ENCODE results near the gene SRRT.
"Not testable (repeated sequence)": the region's sequence is repeated elsewhere in the genome, so short reads cannot be mapped to it uniquely, and the experiment has no call there.

Gene SRRT

GRCh38 chr7:100894860-100895700, 20.2 kb downstream of the SRRT start:
- no peak for DNase-seq (ENCODE audit: low read depth in 2 of 2)

GRCh38 chr7:100895701-100895955, 20.7 kb downstream of the SRRT start, which contains the start of gene ACHE:
ACHE (minus strand) TSS chr7:100895888; CDS start chr7:100894232, 1,656 bp downstream.
- DNase-seq (ENCODE audit: low read depth in 2 of 2) = no peak

DNA sequence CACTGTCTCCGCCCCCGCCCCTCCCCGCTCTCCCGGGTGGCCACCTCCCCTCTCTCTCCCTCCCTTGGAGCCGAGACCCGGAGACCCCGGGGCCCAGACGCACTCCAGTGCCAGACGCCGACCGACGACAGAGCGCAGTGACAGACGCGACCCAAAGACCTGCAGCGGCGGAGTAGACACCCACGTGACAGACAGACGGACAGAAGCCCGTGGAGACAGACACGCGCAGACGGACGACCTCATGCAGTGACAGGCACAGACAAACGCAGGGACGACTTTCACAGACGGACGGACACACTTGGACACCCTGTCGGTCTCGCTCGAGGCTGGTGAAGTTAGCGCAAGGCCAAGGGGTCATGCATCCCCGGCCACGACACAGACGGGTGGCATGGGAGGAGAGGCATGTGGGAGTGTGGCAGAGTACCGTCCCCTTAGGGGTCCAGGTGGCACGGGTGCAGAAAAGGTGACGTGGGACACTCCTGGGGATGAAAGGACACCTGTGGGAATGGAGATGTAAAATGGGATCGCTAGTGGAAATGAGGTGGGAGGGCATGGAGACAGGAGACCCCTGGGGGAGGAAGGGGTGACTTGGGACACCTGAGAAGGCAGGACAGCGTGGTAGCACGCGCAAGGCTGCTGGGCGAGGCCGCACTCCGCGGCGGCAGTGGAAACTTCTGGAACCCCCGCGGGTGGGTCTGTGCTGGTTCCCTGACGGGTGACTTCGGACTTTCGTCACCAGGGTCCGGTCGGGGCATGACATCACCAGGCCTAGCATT, 21.2 kb downstream of the SRRT start:
- DNase-seq (ENCODE audit: low read depth in 2 of 2) = no peak

DNA sequence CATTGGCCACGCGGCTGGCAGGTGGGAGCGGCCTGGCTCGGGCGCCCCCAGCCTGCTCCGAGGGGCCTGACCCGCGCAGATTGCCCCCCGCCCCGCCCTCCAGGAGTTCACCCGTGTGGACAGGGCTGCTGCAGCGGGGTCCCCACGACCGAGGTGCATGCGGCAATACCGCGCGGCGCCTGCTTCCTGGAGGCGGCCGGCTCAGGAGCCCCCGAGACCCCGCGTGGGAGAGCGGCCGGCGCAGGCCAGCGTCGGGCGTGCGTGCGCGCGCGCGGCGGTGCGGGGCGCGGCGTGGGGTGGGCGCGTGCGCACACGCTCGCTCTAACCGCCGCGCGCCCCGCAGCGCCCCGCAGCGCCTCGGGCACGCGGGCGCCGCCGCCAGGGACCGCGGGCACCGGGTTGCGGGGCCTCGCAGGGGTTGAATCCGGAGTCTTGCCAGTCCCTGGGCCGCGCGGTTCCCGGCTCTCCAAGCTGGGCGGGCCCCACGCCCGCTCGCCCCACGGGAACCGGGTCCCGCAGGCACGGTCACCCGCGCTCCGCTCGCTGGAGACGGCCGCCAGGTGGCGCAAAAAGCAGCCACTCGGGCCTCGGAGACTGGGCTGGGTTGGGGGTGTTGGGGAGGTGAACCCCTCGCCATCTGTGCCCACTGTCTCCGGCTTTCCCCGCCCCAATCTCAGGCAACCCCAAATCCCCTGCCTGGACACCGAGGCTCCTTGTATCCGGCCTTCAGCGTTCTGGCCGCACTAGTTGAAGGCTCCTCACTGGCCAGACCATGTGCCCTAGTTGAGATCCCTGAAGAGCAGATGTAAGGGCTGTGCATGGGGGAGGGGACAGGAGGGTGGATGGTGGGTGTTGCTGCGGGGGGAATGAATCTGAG, 22.1 kb downstream of the SRRT start:
- DNase-seq (ENCODE audit: low read depth in 2 of 2) = no peak

DNA sequence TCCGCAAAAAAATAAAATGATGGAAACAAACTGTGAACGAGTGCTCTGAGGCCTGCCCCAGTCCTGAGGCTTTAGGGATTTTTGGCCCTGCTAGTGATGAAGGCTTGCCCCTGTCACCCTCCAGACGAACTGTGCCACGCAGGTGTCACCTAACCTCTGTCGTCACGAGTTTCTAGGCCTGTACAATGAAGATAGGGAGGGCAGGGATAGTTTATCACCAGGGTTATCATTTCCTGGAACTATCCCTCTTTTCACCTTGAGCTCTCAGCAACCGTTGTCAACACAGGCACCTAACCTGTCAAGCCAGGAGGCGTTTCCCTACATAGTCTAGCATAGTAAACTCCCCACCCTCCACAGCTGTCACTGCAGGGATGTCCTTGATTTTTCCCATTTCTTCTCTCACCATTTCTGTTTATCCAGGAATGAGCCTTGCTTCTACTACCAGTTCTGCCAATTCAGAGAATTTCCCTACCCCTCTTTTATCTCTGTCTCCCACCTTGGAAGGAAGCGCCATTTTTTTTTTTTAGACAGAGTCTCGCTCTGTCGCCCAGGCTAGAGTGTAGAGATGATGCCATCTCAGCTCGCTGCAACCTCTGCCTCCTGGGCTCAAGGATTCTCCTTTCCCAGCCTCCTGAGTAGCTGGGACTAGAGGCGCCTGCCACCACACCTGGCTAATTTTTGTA, 23.0 kb downstream of the SRRT start:
- DNase-seq (ENCODE audit: low read depth in 2 of 2) = no peak

DNA sequence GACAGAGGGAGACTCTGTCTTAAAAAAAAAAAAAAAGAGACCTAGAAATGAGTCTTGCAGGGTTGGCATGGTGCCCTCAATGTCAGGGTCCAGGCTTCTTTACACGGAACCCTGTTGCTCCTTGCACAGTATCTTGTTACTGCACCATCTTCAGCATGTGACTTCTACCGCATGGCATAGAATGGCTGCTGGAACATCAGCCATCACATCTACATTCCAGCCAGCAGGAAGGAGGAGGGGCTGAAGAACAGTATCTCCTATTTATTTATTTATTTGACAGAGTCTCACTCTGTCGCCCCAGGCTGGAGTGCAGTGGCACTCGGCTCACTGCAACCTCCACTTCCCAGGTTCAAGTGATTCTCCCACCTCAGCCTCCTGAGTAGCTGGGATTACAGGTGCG, 24.5 kb downstream of the SRRT start:
- DNase-seq (ENCODE audit: low read depth in 2 of 2) = no peak

GRCh38 chr7:100900978-100901377, 26.1 kb downstream of the SRRT start:
- DNase-seq (ENCODE audit: low read depth in 2 of 2) = no peak

DNA sequence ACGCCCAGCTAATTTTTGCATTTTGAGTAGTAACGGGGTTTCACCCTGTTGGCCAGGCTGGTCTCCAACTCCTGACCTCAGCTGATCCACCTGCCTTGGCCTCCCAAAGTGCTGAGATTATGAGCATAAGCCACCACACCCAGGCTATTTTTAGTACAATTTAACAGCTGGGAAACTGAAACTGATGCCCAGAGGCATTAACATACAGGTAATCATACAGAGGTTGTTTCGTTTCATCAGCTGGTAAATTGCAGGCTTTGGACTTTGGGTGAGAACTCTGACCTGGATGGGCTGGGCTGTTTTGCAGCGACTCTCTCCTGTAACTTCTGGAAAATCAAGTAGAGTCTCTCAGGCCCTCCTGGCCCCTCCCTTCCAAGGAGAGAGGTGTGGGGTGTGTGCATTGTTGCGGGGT, 27.0 kb downstream of the SRRT start:
- no peak for DNase-seq (ENCODE audit: low read depth in 2 of 2)

- no peak for DNase-seq (ENCODE audit: low read depth in 2 of 2)
Observed at GRCh38 chr7:100902638-100903037, 27.7 kb downstream of the SRRT start.

GRCh38 chr7:100908512-100908911, 33.6 kb downstream of the SRRT start:
- DNase-seq (ENCODE audit: low read depth in 2 of 2) = no peak

DNA sequence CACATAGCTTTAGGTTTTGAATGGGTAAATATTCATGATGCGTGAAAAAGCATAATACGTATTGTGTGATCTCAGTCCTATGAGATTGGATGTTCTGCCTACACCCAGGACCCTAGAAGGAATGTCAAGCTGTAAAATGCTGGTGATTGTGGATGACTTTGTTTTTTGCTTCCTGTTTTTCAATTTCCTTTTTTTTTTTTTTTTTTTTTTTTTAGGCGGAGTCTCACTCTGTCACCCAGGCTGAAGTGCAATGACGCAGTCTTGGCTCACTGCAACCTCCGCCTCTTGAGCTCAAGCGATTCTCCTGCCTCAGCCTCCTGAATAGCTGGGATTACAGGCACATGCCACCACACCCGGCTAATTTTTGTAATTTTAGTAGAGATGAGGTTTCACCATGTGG, 35.5 kb downstream of the SRRT start:
- DNase-seq (ENCODE audit: low read depth in 2 of 2) = not testable (repeated sequence)

DNA sequence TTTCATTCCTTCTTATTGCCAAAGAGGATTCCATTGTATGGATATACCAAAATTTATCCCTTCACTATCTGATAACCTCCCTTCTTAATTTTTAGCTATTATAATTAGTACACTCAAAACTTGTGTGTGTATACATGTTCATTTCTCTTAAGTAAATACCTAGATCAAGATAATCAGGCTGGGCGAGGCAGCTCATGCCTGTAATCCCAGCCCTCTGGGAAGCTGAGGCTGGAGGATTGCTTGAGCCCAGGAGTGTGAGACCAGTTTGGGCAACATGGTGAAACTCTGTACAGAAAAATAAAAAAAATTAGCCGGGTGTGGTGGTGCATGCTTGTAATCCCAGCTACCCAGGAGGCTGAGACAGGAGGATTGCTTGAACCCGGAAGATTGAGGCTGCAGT, 36.6 kb downstream of the SRRT start:
- DNase-seq (ENCODE audit: low read depth in 2 of 2) = no peak

GRCh38 chr7:100914208-100914878, 39.4 kb downstream of the SRRT start:
- no peak for DNase-seq (ENCODE audit: low read depth in 2 of 2)

DNA sequence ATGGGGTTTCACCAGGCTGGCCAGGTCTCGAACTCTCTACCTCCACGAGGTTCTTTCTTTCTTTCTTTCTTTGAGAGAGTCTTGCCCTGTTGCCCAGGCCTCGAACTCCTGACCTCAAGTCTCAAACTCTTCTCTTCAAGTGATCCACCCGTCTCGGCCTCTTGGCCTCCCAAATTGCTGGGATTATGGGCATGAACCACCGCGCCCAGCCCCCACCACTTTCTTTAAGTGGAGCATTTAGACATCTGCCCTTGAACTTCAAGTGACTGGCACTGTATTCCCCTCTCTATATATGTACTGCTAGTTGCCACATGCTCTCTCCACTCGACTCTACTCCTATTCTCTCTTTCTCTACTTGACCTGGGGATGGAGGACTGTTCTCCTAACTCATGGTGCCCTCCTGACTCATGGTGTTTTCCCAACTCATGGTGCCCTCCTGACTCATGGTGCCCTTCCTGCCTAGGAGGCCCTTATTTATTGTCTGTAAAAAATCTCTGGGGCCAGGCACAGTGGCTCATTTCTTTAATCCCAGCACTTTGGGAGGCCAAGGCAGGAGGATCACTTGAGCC, 40.1 kb downstream of the SRRT start:
- no peak for DNase-seq (ENCODE audit: low read depth in 2 of 2)

DNA sequence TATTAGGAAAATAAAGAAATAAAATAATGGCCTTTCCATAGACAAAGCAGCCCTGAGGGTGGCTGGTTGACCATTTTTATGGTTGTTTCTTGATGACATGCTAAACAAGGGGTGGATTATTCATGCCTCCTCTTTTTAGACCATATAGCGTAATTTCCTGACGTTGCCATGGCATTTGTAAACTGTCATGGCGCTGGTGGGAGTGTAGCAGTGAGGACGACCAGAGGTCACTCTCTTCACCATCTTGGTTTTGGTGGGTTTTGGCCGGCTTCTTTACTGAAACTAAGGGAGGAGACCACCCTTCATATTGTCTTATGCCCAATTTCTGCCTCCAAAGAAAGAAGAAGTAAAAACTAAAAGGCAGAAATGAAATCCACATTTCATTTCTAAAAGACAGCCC, 44.4 kb downstream of the SRRT start:
- not testable (repeated sequence) for DNase-seq (ENCODE audit: low read depth in 2 of 2)

- not testable (repeated sequence) for DNase-seq (ENCODE audit: low read depth in 2 of 2)
Observed at GRCh38 chr7:100919779-100920437, 45.0 kb downstream of the SRRT start.

- no peak for DNase-seq (ENCODE audit: low read depth in 2 of 2)
Observed at GRCh38 chr7:100921039-100921438, 46.1 kb downstream of the SRRT start.

DNA sequence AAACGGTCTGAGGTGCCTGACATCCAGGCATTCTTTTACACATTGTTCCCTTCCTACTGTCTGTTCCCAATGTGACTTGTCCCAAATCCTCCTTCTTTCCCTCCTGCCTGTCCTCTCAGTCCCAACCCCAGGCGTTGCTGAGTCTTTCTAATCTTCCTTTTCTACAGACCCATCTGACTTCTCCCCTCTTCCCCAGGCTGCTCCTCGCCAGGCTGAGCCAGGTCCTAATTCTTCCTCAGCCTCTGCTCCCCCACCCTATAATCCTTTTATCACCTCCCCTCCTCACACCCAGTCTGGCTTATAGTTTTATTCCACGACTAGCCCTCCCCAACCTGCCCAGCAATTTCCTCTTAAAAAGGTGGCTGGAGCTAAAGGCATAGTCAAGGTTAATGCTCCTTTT, 48.7 kb downstream of the SRRT start:
- DNase-seq (ENCODE audit: low read depth in 2 of 2) = not testable (repeated sequence)

DNA sequence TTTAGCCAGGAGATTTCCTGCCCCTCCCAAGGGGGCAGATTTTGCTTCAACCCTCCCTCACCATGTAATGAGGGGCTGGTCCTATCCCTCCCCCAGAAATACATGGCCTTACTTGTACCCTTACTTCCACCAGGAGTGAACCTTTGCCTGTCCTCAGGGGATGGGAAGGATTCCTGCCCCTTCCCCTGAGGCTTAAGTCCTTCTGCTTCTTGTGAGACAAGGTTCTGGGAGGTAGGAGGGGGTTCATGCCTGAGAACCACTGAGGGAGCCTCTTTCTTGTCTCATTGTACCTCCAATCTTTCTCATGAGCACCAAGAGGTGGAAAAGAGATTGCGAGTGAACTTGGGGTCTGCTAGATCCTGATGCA, 54.9 kb downstream of the SRRT start:
- DNase-seq (ENCODE audit: low read depth in 2 of 2) = no peak

- no peak for DNase-seq (ENCODE audit: low read depth in 2 of 2)
Observed at GRCh38 chr7:100933734-100934133, 58.8 kb downstream of the SRRT start.
